Neural progenitor cell (in vitro differentiated cells): Measurements from ENCODE around the gene UGT1A10. TPM values are rescaled to one million over a fixed set of nuclear protein-coding genes. Genes with fewer than 3 reads are reported as not detected.

ENCODE experiments used
- DNase-seq: peaks from one replicate; pipeline ENCODE4 v3.0.0-alpha.2; 2016; ENCODE audit warnings: low spot score
- H2AFZ ChIP-seq: fragments of 200-600 bp; sonication (generic); replicated peaks from 2 replicates; pipeline ENCODE4 v1.6.1; 2016; ENCODE audit warnings: antibody characterized with exemption
- H3F3A ChIP-seq: fragments of 200-600 bp; sonication (generic); 2 replicates; pipeline ENCODE4 v1.6.1; 2016; ENCODE audit warnings: antibody characterized with exemption, low read depth
- H3K27ac ChIP-seq: fragments of 200-600 bp; sonication (generic); 2 replicates; pipeline ENCODE4 v1.5.1; 2016; ENCODE audit warnings: mild to moderate bottlenecking
- H3K27me3 ChIP-seq: fragments of 200-600 bp; sonication (generic); 2 replicates; pipeline ENCODE4 v1.6.1; 2016; ENCODE audit warnings: mild to moderate bottlenecking, moderate library complexity
- H3K36me3 ChIP-seq: fragments of 200-600 bp; sonication (generic); 2 replicates; pipeline ENCODE4 v1.5.1; 2016
- H3K4me1 ChIP-seq: fragments of 200-600 bp; sonication (generic); 2 replicates; pipeline ENCODE4 v1.6.1; 2016; ENCODE audit warnings: mixed run types
- H3K4me2 ChIP-seq: fragments of 200-600 bp; sonication (generic); 2 replicates; pipeline ENCODE4 v1.6.1; 2016
- H3K4me3 ChIP-seq: fragments of 200-600 bp; sonication (generic); 2 replicates; pipeline ENCODE4 v1.5.1; 2016
- H3K79me2 ChIP-seq: fragments of 200-600 bp; sonication (generic); 2 replicates; pipeline ENCODE4 v1.6.1; 2016; ENCODE audit warnings: low read depth
- H3K9ac ChIP-seq: fragments of 200-600 bp; sonication (generic); 2 replicates; pipeline ENCODE4 v1.6.1; 2016
- H3K9me3 ChIP-seq: fragments of 200-600 bp; sonication (generic); 2 replicates; pipeline ENCODE4 v1.5.1; 2016; ENCODE audit warnings: low read depth
- H4K20me1 ChIP-seq: fragments of 200-600 bp; sonication (generic); 2 replicates; pipeline ENCODE4 v1.6.1; 2016; ENCODE audit warnings: low read depth
- H3K27ac Mint-ChIP-seq: 3 replicates; pipeline ENCODE4 v1.8.0; 2021; ENCODE audit warnings: mixed read lengths
- H3K27me3 Mint-ChIP-seq: 2 replicates; pipeline ENCODE4 v1.8.0; 2022; ENCODE audit warnings: low read depth, mild to moderate bottlenecking, inconsistent platforms, moderate library complexity, mixed read lengths; ENCODE audit not compliant: insufficient read depth
- H3K36me3 Mint-ChIP-seq: 3 replicates; pipeline ENCODE4 v1.8.0; 2021; ENCODE audit warnings: mixed read lengths
- H3K4me1 Mint-ChIP-seq: 3 replicates; pipeline ENCODE4 v1.8.0; 2021; ENCODE audit warnings: mixed read lengths
- H3K4me3 Mint-ChIP-seq: 3 replicates; pipeline ENCODE4 v1.8.0; 2021; ENCODE audit warnings: mild to moderate bottlenecking, moderate library complexity, mixed read lengths
- H3K9me3 Mint-ChIP-seq: 3 replicates; pipeline ENCODE4 v1.8.0; 2020; ENCODE audit warnings: mixed read lengths
- EZH2 ChIP-seq: fragments of 200-600 bp; sonication (generic); IDR thresholded peaks from 2 replicates; pipeline ENCODE4 v1.6.1; 2017; ENCODE audit warnings: antibody characterized with exemption, mild to moderate bottlenecking, moderate library complexity
- EZH2phosphoT487 ChIP-seq: fragments of 200-600 bp; sonication (generic); IDR thresholded peaks from 2 replicates; pipeline ENCODE4 v1.6.1; 2017; ENCODE audit warnings: antibody characterized with exemption
- total RNA-seq: library from RNA; depleted of rRNA; stranded (reverse); fragments of >200 nt; gene quantifications from 2 replicates; pipeline ENCODE4 v1.2.3, GENCODE V29; 2015; ENCODE audit warnings: low replicate concordance
- TF ChIP-seq, protein P1 (sequence below): fragments of 200-600 bp; sonication (generic); IDR thresholded peaks from 2 replicates; pipeline ENCODE4 v1.5.1; 2017; ENCODE audit warnings: antibody characterized with exemption, mild to moderate bottlenecking

UGT1A10 gene
- total RNA-seq, 1 donor from 2014 or later, result not detected

- Histone ChIP-seq H3K4me2 (no peak overlapping the region), H3K4me3 (no peak overlapping the region), H3K27ac (no peak overlapping the region), H3F3A (no peaks in the 10 kb centered on the region), H3K9ac (no peak overlapping the region), H3K9me3 (no peaks in the 10 kb centered on the region), H4K20me1 (no peaks in the 10 kb centered on the region), H3K79me2 (no peaks in the 10 kb centered on the region), H3K27me3 (no peaks in the 10 kb centered on the region), H3K36me3 (no peaks in the 10 kb centered on the region), H3K4me1 (no peaks in the 10 kb centered on the region), H2AFZ (no peak overlapping the region)
- TF ChIP-seq, protein P1, sequence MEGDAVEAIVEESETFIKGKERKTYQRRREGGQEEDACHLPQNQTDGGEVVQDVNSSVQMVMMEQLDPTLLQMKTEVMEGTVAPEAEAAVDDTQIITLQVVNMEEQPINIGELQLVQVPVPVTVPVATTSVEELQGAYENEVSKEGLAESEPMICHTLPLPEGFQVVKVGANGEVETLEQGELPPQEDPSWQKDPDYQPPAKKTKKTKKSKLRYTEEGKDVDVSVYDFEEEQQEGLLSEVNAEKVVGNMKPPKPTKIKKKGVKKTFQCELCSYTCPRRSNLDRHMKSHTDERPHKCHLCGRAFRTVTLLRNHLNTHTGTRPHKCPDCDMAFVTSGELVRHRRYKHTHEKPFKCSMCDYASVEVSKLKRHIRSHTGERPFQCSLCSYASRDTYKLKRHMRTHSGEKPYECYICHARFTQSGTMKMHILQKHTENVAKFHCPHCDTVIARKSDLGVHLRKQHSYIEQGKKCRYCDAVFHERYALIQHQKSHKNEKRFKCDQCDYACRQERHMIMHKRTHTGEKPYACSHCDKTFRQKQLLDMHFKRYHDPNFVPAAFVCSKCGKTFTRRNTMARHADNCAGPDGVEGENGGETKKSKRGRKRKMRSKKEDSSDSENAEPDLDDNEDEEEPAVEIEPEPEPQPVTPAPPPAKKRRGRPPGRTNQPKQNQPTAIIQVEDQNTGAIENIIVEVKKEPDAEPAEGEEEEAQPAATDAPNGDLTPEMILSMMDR, result no peak
- TF ChIP-seq EZH2 (no peak), EZH2phosphoT487 (no peak)
- H3K27ac Mint-ChIP-seq, result peak overlapping the region; percentile 60
- no peaks in the 10 kb centered on the region for H3K36me3 Mint-ChIP-seq
- peaks cover 2% of the 10 kb centered on the region for H3K4me1 Mint-ChIP-seq
- DNase-seq, result no peak
- H3K4me3 Mint-ChIP-seq, result no peak overlapping the region
- peaks cover 8% of the 10 kb centered on the region for H3K27me3 Mint-ChIP-seq
- peaks cover 4% of the 10 kb centered on the region for H3K9me3 Mint-ChIP-seq
These were observed 157.3 kb downstream of the UGT1A10 start for GRCh38 chr2:233793465-233794127.

DNA sequence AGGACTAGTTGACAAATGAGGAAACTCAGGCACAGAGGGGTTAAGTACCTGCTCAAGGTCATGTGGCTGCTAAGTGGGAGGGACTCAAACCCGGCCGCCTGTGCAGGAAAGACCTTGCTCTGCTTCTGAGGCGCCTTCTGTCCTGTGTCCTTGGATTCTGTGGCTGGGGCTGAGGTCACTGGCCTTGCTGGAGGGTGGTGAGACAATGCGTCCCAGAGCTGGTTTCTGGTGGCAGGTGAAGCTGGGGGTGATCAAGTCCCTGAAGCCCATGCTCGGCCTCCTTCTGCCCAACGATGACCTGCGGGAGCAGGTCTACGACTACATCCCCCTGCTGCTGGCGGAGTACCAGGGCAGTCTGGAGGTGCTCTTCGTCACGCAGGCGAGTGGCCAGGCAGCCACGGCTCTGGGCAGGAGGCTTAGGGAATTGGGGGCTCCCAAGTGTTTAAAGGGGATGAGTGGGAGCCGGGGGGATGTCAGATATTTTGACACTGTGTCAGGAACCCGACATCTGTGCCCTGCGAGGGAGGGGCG lies 157.9 kb downstream of the UGT1A10 start:
- no peak for DNase-seq
- Histone ChIP-seq H3K9me3 (no peaks in the 10 kb centered on the region), H3K4me2 (no peak overlapping the region), H2AFZ (no peak overlapping the region), H3K36me3 (no peaks in the 10 kb centered on the region), H3K9ac (no peak overlapping the region), H3K4me3 (no peak overlapping the region), H4K20me1 (no peaks in the 10 kb centered on the region), H3K27ac (no peak overlapping the region), H3K27me3 (no peaks in the 10 kb centered on the region), H3K79me2 (no peaks in the 10 kb centered on the region), H3F3A (no peaks in the 10 kb centered on the region), H3K4me1 (no peaks in the 10 kb centered on the region)
- Mint-ChIP-seq H3K4me3 (no peak overlapping the region), H3K27me3 (peaks cover 9% of the 10 kb centered on the region), H3K4me1 (peaks cover 2% of the 10 kb centered on the region), H3K9me3 (peaks cover 2% of the 10 kb centered on the region), H3K36me3 (no peaks in the 10 kb centered on the region), H3K27ac (peak overlapping the region; percentile 60)
- TF ChIP-seq, protein P1, result no peak

GRCh38 chr2:233795735-233796171 lies 159.5 kb downstream of the UGT1A10 start:
- no peaks in the 10 kb centered on the region for H3K36me3 ChIP-seq
- Mint-ChIP-seq H3K36me3 (no peaks in the 10 kb centered on the region), H3K27me3 (peaks cover 10% of the 10 kb centered on the region), H3K27ac (no peak overlapping the region), H3K4me1 (peaks cover 2% of the 10 kb centered on the region), H3K9me3 (peaks cover 7% of the 10 kb centered on the region), H3K4me3 (no peak overlapping the region)
- H3F3A ChIP-seq, result no peaks in the 10 kb centered on the region
- DNase-seq, result no peak
- no peaks in the 10 kb centered on the region for H3K9me3 ChIP-seq
- H3K27me3 ChIP-seq, result no peaks in the 10 kb centered on the region
- H3K4me2 ChIP-seq, result no peak overlapping the region
- no peaks in the 10 kb centered on the region for H3K79me2 ChIP-seq
- no peak overlapping the region for H2AFZ ChIP-seq
- H3K4me3 ChIP-seq, result no peak overlapping the region
- no peak overlapping the region for H3K27ac ChIP-seq
- H4K20me1 ChIP-seq, result no peaks in the 10 kb centered on the region
- no peaks in the 10 kb centered on the region for H3K4me1 ChIP-seq
- no peak overlapping the region for H3K9ac ChIP-seq
- TF ChIP-seq EZH2phosphoT487, result no peak
- TF ChIP-seq EZH2, result no peak
- TF ChIP-seq, protein P1, result no peak
